IMR-90 (cell line): ENCODE results near the gene OR6X1. TPM values are rescaled to one million over a fixed set of nuclear protein-coding genes. Genes with fewer than 3 reads are reported as not detected.

Experiments
- ATAC-seq: fragments of 200-7000 bp; cut with Tn5 transposase; 2 replicates; pipeline ENCODE4 v1.9.1; 2020; ENCODE audit warnings: low read depth, mild to moderate bottlenecking, moderate library complexity
- BruUV-seq: library from RNA; stranded (reverse); fragments of 400-500 nt; replicated peaks from 2 replicates; lab custom pipeline; 2021; lab: Mats Ljungman, UMichigan
- CTCF ChIA-PET: fragments of 300-600 bp; formaldehyde crosslinking; extraction: SDS; loops from one replicate; lab custom pipeline; 2021; ENCODE audit warnings: antibody characterized with exemption; lab: Yijun Ruan, JAX
- POLR2A ChIA-PET: fragments of 300-600 bp; sonication (Branson Sonifier 250); formaldehyde crosslinking; loops from one replicate; lab custom pipeline; 2022; ENCODE audit warnings: antibody characterized with exemption; ENCODE audit not compliant: unreplicated experiment; lab: Charles Lee
- DNase-seq: peaks from one replicate; pipeline ENCODE4 v3.0.0; 2013
- H2AFZ ChIP-seq: replicated peaks from 2 replicates; pipeline ENCODE3; 2013; ENCODE audit warnings: low read length, mild to moderate bottlenecking; ENCODE audit not compliant: poor library complexity
- H2AK5ac ChIP-seq: 2 replicates; pipeline ENCODE4 v1.6.1; 2013; ENCODE audit warnings: low read depth, low read length, inconsistent platforms
- H2AK9ac ChIP-seq: replicated peaks from 2 replicates; pipeline ENCODE3; 2013; ENCODE audit warnings: mild to moderate bottlenecking, low read depth, low read length, moderate library complexity; ENCODE audit not compliant: poor library complexity
- H2BK120ac ChIP-seq: 2 replicates; pipeline ENCODE4 v1.6.1; 2013; ENCODE audit warnings: low read depth, low read length, inconsistent platforms
- H2BK15ac ChIP-seq: 3 replicates; pipeline ENCODE4 v1.6.1; 2013; ENCODE audit warnings: low read depth, low read length, inconsistent platforms
- H2BK20ac ChIP-seq: 2 replicates; pipeline ENCODE4 v1.6.1; 2013; ENCODE audit warnings: low read depth, mild to moderate bottlenecking, inconsistent platforms, low read length, moderate library complexity
- H2BK5ac ChIP-seq: 2 replicates; pipeline ENCODE4 v1.6.1; 2013; ENCODE audit warnings: mild to moderate bottlenecking, low read depth, low read length, inconsistent platforms; ENCODE audit not compliant: poor library complexity, severe bottlenecking
- H3K14ac ChIP-seq: replicated peaks from 2 replicates; pipeline ENCODE4 v1.6.1; 2013; ENCODE audit warnings: low read depth, low read length, inconsistent platforms
- H3K18ac ChIP-seq: 2 replicates; pipeline ENCODE4 v1.6.1; 2013; ENCODE audit warnings: low read depth, low read length, control low read depth
- H3K23ac ChIP-seq: 2 replicates; pipeline ENCODE4 v1.6.1; 2013; ENCODE audit warnings: low read depth, low read length, inconsistent platforms
- H3K27ac ChIP-seq: 2 replicates; pipeline ENCODE4 v1.5.1; 2013; ENCODE audit warnings: mild to moderate bottlenecking, control low read depth, low read length; ENCODE audit not compliant: insufficient read depth
- H3K27me3 ChIP-seq: 2 replicates; pipeline ENCODE4 v1.6.1; 2013; ENCODE audit warnings: low read length; ENCODE audit not compliant: control insufficient read depth, insufficient read depth
- H3K36me3 ChIP-seq: 2 replicates; pipeline ENCODE4 v1.6.1; 2013; ENCODE audit warnings: low read length, mixed read lengths; ENCODE audit not compliant: control insufficient read depth, insufficient read depth
- H3K4ac ChIP-seq: 2 replicates; pipeline ENCODE4 v1.6.1; 2013; ENCODE audit warnings: low read depth, low read length, inconsistent platforms
- H3K4me1 ChIP-seq: 2 replicates; pipeline ENCODE4 v1.6.1; 2013; ENCODE audit warnings: low read length, mixed read lengths; ENCODE audit not compliant: control insufficient read depth, insufficient read depth
- H3K4me2 ChIP-seq: 2 replicates; pipeline ENCODE4 v1.6.1; 2013; ENCODE audit warnings: low read depth, mild to moderate bottlenecking, control low read depth, low read length, moderate library complexity
- H3K4me3 ChIP-seq: 2 replicates; pipeline ENCODE4 v1.5.1; 2013; ENCODE audit warnings: low read depth, mild to moderate bottlenecking, control low read depth, low read length, moderate library complexity; ENCODE audit not compliant: insufficient read depth
- H3K56ac ChIP-seq: 2 replicates; pipeline ENCODE4 v1.6.1; 2013; ENCODE audit warnings: low read length, inconsistent platforms; ENCODE audit not compliant: insufficient read depth; ENCODE audit errors: extremely low read depth
- H3K79me1 ChIP-seq, 2 experiments: 2 replicates each; pipeline ENCODE4 v1.6.1; 2013; ENCODE audit warnings: low read length in 2 of 2, inconsistent platforms in 1 of 2, low read depth in 1 of 2
- H3K9ac ChIP-seq: 2 replicates; pipeline ENCODE4 v1.6.1; 2013; ENCODE audit warnings: low read depth, low read length, control low read depth
- H3K9me1 ChIP-seq: 2 replicates; pipeline ENCODE4 v1.6.1; 2013; ENCODE audit warnings: low read length, inconsistent platforms; ENCODE audit not compliant: insufficient read depth
- H3K9me3 ChIP-seq: 2 replicates; pipeline ENCODE4 v1.6.1; 2013; ENCODE audit warnings: low read length; ENCODE audit not compliant: control insufficient read depth, insufficient read depth
- H4K20me1 ChIP-seq: 2 replicates; pipeline ENCODE4 v1.6.1; 2013; ENCODE audit warnings: low read length, inconsistent platforms; ENCODE audit not compliant: insufficient read depth
- H4K5ac ChIP-seq: 2 replicates; pipeline ENCODE4 v1.6.1; 2013; ENCODE audit warnings: mild to moderate bottlenecking, low read depth, low read length, control low read depth
- H4K8ac ChIP-seq, 2 experiments: 2 replicates each; pipeline ENCODE4 v1.6.1; 2013; ENCODE audit warnings: low read depth in 2 of 2, low read length in 2 of 2, control low read depth in 1 of 2, inconsistent platforms in 1 of 2
- H4K91ac ChIP-seq: 2 replicates; pipeline ENCODE4 v1.6.1; 2013; ENCODE audit warnings: low read depth, low read length, inconsistent platforms; ENCODE audit not compliant: insufficient read depth
- BHLHE40 ChIP-seq: fragments of 150-350 bp; IDR thresholded peaks from 2 replicates; pipeline ENCODE4 v1.6.1; 2016; ENCODE audit warnings: mild to moderate bottlenecking, low read depth, low read length
- CEBPB ChIP-seq: IDR thresholded peaks from 2 replicates; pipeline ENCODE4 v1.6.1; 2012; ENCODE audit warnings: low read depth, low read length, improper control_type of control experiment
- CHD1 ChIP-seq: IDR thresholded peaks from 2 replicates; pipeline ENCODE4 v1.6.1; 2012; ENCODE audit warnings: low read depth, low read length, improper control_type of control experiment
- FOS ChIP-seq: fragments of 150-350 bp; IDR thresholded peaks from 2 replicates; pipeline ENCODE4 v1.6.1; 2016; ENCODE audit warnings: low read depth, low read length
- MAFK ChIP-seq: IDR thresholded peaks from 2 replicates; pipeline ENCODE4 v1.6.1; 2012; ENCODE audit warnings: low read depth, low read length, improper control_type of control experiment
- MAZ ChIP-seq: IDR thresholded peaks from 2 replicates; pipeline ENCODE4 v1.6.1; 2012; ENCODE audit warnings: low read depth, mild to moderate bottlenecking, low read length, improper control_type of control experiment, moderate library complexity, borderline replicate concordance
- MXI1 ChIP-seq: IDR thresholded peaks from 2 replicates; pipeline ENCODE4 v1.6.1; 2012; ENCODE audit warnings: low read depth, mild to moderate bottlenecking, low read length, moderate library complexity, borderline replicate concordance
- NFE2L2 ChIP-seq: fragments of 150-350 bp; IDR thresholded peaks from 2 replicates; pipeline ENCODE4 v1.6.1; 2016; ENCODE audit warnings: low read depth, mild to moderate bottlenecking, low read length
- POLR2A ChIP-seq: IDR thresholded peaks from 2 replicates; pipeline ENCODE4 v1.6.1; 2012; ENCODE audit warnings: mild to moderate bottlenecking, low read depth, low read length
- RAD21 ChIP-seq: IDR thresholded peaks from 2 replicates; pipeline ENCODE4 v1.6.1; 2012; ENCODE audit warnings: low read length, improper control_type of control experiment
- RCOR1 ChIP-seq: IDR thresholded peaks from 2 replicates; pipeline ENCODE4 v1.6.1; 2012; ENCODE audit warnings: mild to moderate bottlenecking, low read length, improper control_type of control experiment; ENCODE audit not compliant: insufficient replicate concordance
- RFX5 ChIP-seq: IDR thresholded peaks from 2 replicates; pipeline ENCODE4 v1.8.0; 2012; ENCODE audit warnings: low read depth, mild to moderate bottlenecking, low read length, moderate library complexity
- SMC3 ChIP-seq: fragments of 150-350 bp; IDR thresholded peaks from 2 replicates; pipeline ENCODE4 v1.6.1; 2016; ENCODE audit warnings: low read depth, mild to moderate bottlenecking, antibody characterized with exemption, low read length, moderate library complexity
- USF2 ChIP-seq: fragments of 150-350 bp; IDR thresholded peaks from 2 replicates; pipeline ENCODE4 v1.6.1; 2017; ENCODE audit warnings: mild to moderate bottlenecking, antibody characterized with exemption, low read length, low read depth
- WGBS, 2 experiments: methylation state at CpG; one replicate each; pipeline versions ENCODE4 v1.1.5 to v1.1.7; 2013; ENCODE audit warnings: missing lambda C conversion rate in 2 of 2; ENCODE audit not compliant: insufficient read length in 1 of 2; ENCODE audit errors: extremely low coverage in 2 of 2; 5-methylcytosine and 5-hydroxymethylcytosine counted together
- dilution Hi-C: fragments of 300-500 bp; cut with HindIII; formaldehyde crosslinking; loops from one replicate; pipeline ENCODE4 v1.14.3; 2018; ENCODE audit warnings: low sequenced_read_pairs; ENCODE audit not compliant: unreplicated experiment
- in situ Hi-C: fragments of 300-500 bp; cut with MboI; formaldehyde crosslinking; loops from 3 replicates; pipeline ENCODE4 v1.14.3; 2019; ENCODE audit warnings: low sequenced_read_pairs, inconsistent platforms, mixed read lengths
- intact Hi-C: fragments of 100-400 bp; cut with micrococcal nuclease; formaldehyde crosslinking; loops from 2 replicates; pipeline ENCODE4 v1.10.0; 2022
- polyA plus RNA-seq, 3 experiments: library from polyadenylated mRNA; depleted of rRNA; stranded (reverse); fragments of >200 nt; gene quantifications; 2 replicates each; pipeline ENCODE4 v1.2.3, GENCODE V29; 2012; ENCODE audit warnings: low replicate concordance in 1 of 3
- total RNA-seq: library from RNA; depleted of rRNA; stranded (reverse); fragments of >200 nt; gene quantifications from 2 replicates; pipeline ENCODE4 v1.2.3, GENCODE V29; 2012
- TF ChIP-seq, protein P1 (sequence below): conservative IDR thresholded peaks from 2 replicates; pipeline ENCODE4 v1.5.1; 2012; ENCODE audit warnings: mild to moderate bottlenecking, low read depth, low read length, improper control_type of control experiment

Gene OR6X1
- total and polyA plus RNA-seq, 2 of the 4 experiments (the other 2 are of a cell fraction): not detected

DNA sequence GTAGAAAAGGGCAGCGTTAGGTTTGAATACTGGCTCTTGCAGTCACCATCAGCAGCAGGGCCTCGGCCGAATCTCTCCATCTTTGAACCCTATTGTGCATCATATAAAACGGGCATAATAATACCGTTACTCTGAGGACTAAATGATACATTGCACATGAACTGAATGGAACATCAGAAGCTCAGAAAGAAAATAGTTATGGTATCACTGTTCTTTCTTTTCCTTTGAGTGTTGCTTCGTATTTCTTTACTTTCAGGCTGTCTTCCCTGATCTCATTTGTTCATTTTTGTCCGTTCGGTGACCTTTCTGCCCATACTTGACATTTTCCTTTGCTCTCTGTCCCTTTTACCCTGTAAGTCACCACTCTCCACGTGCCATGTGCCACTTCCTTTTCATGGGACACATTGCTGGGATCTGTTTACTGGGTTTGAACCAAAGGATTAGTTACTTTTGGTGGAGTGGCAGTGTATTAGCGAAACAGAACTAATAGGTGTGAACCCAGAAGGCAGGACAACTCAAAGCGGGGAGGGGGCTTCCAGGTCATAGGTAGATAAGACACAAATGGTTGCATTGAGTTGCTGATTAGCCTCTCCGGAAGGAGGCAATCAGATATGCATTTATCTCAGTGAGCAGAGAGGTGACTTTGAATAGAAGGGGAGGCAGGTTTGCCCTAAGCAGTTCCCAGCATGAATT is 12.1 kb downstream of the OR6X1 start:
- Histone ChIP-seq H3K27ac (peak overlapping the region; percentile 76; the same call in 1 of the 2 replicates), H3K14ac (peak overlapping the region; percentile 65; the same call in 1 of the 2 replicates), H2AFZ (peak overlapping the region; percentile 93), H3K79me1 (peaks cover 22 to 31% of the 10 kb centered on the region in 2 experiments), H2AK9ac (peak overlapping the region; percentile 55), H3K9ac (peak overlapping the region; percentile 92), H4K8ac (peak overlapping the region; percentile 79 to 81), H3K36me3 (peaks cover 2% of the 10 kb centered on the region; the same call in 1 of the 2 replicates), H3K4me1 (peaks cover 4% of the 10 kb centered on the region; the same call in 1 of the 2 replicates), H4K5ac (peak overlapping the region; percentile 88), H2BK5ac (peak overlapping the region; percentile 56), H3K18ac (peak overlapping the region; percentile 72; the same call in 1 of the 2 replicates), H3K4me2 (peak overlapping the region; percentile 96), H3K9me3 (no peaks in the 10 kb centered on the region), H4K91ac (0 out of 2 replicates have a peak overlapping the region, but pooled peaks have one; percentile 35), H3K27me3 (no peaks in the 10 kb centered on the region), H3K4ac (peak overlapping the region; percentile 20), H3K4me3 (peak overlapping the region; percentile 84), H3K9me1 (no peaks in the 10 kb centered on the region), H2BK15ac (no peak overlapping the region), H4K20me1 (no peaks in the 10 kb centered on the region), H3K23ac (peak overlapping the region; percentile 66; the same call in 1 of the 2 replicates), H2AK5ac (no peak overlapping the region), H2BK20ac (no peak overlapping the region), H3K56ac (peak overlapping the region; percentile 79), H2BK120ac (no peak overlapping the region)
- ATAC-seq (peak; percentile 28), DNase-seq (peak; percentile 2)
- TF ChIP-seq RFX5: no peak
- TF ChIP-seq USF2: no peak
- TF ChIP-seq MAZ: no peak
- no peak for TF ChIP-seq CHD1
- no peak for TF ChIP-seq FOS
- TF ChIP-seq CEBPB: no peak
- TF ChIP-seq, protein P1, sequence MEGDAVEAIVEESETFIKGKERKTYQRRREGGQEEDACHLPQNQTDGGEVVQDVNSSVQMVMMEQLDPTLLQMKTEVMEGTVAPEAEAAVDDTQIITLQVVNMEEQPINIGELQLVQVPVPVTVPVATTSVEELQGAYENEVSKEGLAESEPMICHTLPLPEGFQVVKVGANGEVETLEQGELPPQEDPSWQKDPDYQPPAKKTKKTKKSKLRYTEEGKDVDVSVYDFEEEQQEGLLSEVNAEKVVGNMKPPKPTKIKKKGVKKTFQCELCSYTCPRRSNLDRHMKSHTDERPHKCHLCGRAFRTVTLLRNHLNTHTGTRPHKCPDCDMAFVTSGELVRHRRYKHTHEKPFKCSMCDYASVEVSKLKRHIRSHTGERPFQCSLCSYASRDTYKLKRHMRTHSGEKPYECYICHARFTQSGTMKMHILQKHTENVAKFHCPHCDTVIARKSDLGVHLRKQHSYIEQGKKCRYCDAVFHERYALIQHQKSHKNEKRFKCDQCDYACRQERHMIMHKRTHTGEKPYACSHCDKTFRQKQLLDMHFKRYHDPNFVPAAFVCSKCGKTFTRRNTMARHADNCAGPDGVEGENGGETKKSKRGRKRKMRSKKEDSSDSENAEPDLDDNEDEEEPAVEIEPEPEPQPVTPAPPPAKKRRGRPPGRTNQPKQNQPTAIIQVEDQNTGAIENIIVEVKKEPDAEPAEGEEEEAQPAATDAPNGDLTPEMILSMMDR: no peak
- TF ChIP-seq POLR2A: no peak
- TF ChIP-seq SMC3: no peak
- TF ChIP-seq RAD21: no peak
- no peak for TF ChIP-seq RCOR1
- TF ChIP-seq NFE2L2: no peak
- TF ChIP-seq MXI1: no peak
- no peak for TF ChIP-seq BHLHE40
- no peak for TF ChIP-seq MAFK
- intact Hi-C loops (no loop called here), in situ Hi-C loops (no loop called here), dilution Hi-C loops (no loop called here)
- POLR2A ChIA-PET: no interaction called here
- CTCF ChIA-PET: no interaction called here
- no TSS peak for BruUV-seq
- 40% methylated on average over 1 of the region's 12 CpGs; no CpG with 5 or more reads in 1 of the 2 experiments for WGBS, 2 experiments
